MM.1S (cell line): ENCODE data around the gene BAAT.

Experiments
- CTCF ChIP-seq: fragments of 300-600 bp; sonication (generic); IDR thresholded peaks from 2 replicates; pipeline ENCODE4 v1.5.1; 2016; ENCODE audit warnings: antibody characterized with exemption, low read length, mixed read lengths
- EZH2 ChIP-seq: fragments of 300-600 bp; sonication (generic); optimal IDR thresholded peaks from 2 replicates; pipeline ENCODE3; 2017; ENCODE audit warnings: low read depth, mild to moderate bottlenecking, antibody characterized with exemption, low read length, mixed read lengths
- EZH2phosphoT487 ChIP-seq: fragments of 300-600 bp; sonication (generic); IDR thresholded peaks from 2 replicates; pipeline ENCODE4 v1.6.1; 2018; ENCODE audit warnings: antibody characterized with exemption, low read length

- TF ChIP-seq CTCF (peak; percentile 65), EZH2 (no peak), EZH2phosphoT487 (no peak)
Measured at GRCh38 chr9:101387871-101388506, 3.2 kb upstream of the BAAT start.
